ENCODE data around the gene LEF1.

GRCh38 chr4:108175966-108176365 is 7.2 kb upstream of the LEF1 start:
- TF ChIP-seq EZH2 (IDR thresholded peaks at IDR 0.05) (no peak), CTCF (IDR thresholded peaks at IDR 0.05) (no peak), EZH2phosphoT487 (IDR thresholded peaks at IDR 0.05) (no peak)

Measured in neural progenitor cell (in vitro differentiated cells).